ENCODE data around the gene PLD5.

PLD5 gene

DNA sequence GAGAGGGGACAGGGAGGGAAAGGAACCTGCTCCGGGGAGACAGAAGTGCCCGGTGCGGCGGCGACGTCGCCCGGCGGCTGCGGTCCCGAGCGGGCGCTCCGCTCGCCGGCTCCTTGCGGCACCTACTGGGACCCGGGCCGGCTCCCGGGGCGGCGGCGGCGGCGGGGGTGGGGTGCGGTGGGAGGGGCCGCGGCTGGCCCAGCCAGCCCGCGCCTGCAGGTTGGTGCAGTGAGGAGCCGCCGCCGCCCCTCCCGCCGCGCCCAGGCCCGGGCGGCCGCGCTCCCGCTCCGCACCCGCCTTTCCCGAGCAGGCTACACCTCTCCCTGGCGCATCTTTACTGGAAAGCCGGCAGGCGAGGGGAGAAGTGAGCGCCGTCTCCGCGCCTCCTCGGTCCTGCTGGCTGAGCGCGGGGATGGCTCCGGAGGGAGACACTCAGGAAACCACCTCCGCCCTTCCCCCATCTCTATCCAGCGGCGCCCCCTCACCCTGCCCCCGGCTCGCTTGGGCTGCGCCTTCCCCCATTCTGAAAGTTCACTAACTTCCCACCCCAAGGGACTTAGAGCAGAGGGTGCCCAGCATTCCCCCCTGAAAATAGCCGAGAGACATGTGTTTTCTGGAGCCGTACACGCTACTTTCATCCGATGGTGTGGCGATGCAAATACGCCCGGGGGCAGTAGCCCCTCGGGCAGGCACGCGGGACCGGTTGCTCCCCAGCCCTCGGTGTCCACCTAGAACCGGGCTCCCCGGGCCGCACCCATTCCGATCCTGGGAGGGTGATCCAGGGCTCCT is at the start of gene PLD5:
TSS of gene PLD5 (minus strand) at position 127 of the 789 bp plus-strand sequence.
- Histone ChIP-seq H3K4me2 (ENCODE audit: low read length) (no peak within 1 kb of the TSS), H3K9me2 (ENCODE audit: low read depth, low read length) (no peaks in the 10 kb centered on the region), H4K20me1 (ENCODE audit: insufficient read depth, low read length) (no peaks in the 10 kb centered on the region), H3K79me2 (ENCODE audit: insufficient read depth, low read length) (no peaks in the 10 kb centered on the region), H3K27ac (ENCODE audit: low read depth, low read length, poor library complexity, severe bottlenecking) (no peak within 1 kb of the TSS), H3K36me3 (ENCODE audit: insufficient read depth, low read length) (no peaks in the 10 kb centered on the region), H3K9ac (ENCODE audit: low read length) (no peak within 1 kb of the TSS), H2AFZ (ENCODE audit: low read length) (no peak within 1 kb of the TSS), H3F3A (ENCODE audit: insufficient read depth, low read length) (no peaks in the 10 kb centered on the region), H3K4me1 (ENCODE audit: insufficient read depth, low read length, severe bottlenecking) (no peaks in the 10 kb centered on the region), H3K4me3 (ENCODE audit: low read depth, low read length, poor library complexity, severe bottlenecking) (no peak within 1 kb of the TSS), H3K27me3 (ENCODE audit: insufficient read depth, low read length) (no peaks in the 10 kb centered on the region), H3K9me3 (ENCODE audit: low read length) (no peaks in the 10 kb centered on the region)
- TF ChIP-seq, protein P1, sequence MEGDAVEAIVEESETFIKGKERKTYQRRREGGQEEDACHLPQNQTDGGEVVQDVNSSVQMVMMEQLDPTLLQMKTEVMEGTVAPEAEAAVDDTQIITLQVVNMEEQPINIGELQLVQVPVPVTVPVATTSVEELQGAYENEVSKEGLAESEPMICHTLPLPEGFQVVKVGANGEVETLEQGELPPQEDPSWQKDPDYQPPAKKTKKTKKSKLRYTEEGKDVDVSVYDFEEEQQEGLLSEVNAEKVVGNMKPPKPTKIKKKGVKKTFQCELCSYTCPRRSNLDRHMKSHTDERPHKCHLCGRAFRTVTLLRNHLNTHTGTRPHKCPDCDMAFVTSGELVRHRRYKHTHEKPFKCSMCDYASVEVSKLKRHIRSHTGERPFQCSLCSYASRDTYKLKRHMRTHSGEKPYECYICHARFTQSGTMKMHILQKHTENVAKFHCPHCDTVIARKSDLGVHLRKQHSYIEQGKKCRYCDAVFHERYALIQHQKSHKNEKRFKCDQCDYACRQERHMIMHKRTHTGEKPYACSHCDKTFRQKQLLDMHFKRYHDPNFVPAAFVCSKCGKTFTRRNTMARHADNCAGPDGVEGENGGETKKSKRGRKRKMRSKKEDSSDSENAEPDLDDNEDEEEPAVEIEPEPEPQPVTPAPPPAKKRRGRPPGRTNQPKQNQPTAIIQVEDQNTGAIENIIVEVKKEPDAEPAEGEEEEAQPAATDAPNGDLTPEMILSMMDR (IDR thresholded peaks at IDR 0.05; ENCODE audit: low read length), result no peak
- no peak for TF ChIP-seq EZH2 (IDR thresholded peaks at IDR 0.05; ENCODE audit: borderline replicate concordance, low read length)

DNA sequence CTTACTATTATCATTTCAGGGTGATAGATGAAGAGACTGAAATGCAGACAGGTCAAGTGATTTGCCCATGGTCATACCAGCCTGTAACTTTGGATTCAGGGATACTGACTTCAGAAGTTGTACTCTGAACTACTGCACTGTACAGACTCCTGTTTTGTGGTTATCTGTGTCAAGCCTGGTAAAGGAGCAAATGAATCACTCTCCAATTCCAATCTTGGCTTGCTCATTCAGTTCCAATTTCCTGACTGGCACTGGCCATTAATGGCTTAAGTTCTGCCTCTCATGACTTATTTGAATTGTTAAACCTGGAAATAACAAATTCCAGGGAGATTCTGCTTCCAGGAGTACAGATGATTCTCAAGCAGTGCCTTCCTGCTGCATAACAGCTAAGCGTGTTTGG is 45.4 kb upstream of the PLD5 start:
- no peak for TF ChIP-seq EZH2 (IDR thresholded peaks at IDR 0.05; ENCODE audit: borderline replicate concordance, low read length)
- no peaks in the 10 kb centered on the region for H3K9me3 ChIP-seq (ENCODE audit: low read length)
- H3K4me3 ChIP-seq (ENCODE audit: low read depth, low read length, poor library complexity, severe bottlenecking), result no peak overlapping the region
- H3K27me3 ChIP-seq (ENCODE audit: insufficient read depth, low read length), result no peaks in the 10 kb centered on the region
- H3K79me2 ChIP-seq (ENCODE audit: insufficient read depth, low read length), result no peaks in the 10 kb centered on the region
- H3K9me2 ChIP-seq (ENCODE audit: low read depth, low read length), result no peaks in the 10 kb centered on the region
- H3K4me2 ChIP-seq (ENCODE audit: low read length), result no peak overlapping the region
- no peaks in the 10 kb centered on the region for H3K4me1 ChIP-seq (ENCODE audit: insufficient read depth, low read length, severe bottlenecking)
- no peaks in the 10 kb centered on the region for H3K36me3 ChIP-seq (ENCODE audit: insufficient read depth, low read length)
- no peaks in the 10 kb centered on the region for H4K20me1 ChIP-seq (ENCODE audit: insufficient read depth, low read length)
- no peak overlapping the region for H3K27ac ChIP-seq (ENCODE audit: low read depth, low read length, poor library complexity, severe bottlenecking)
- H3K9ac ChIP-seq (ENCODE audit: low read length), result no peak overlapping the region
- no peaks in the 10 kb centered on the region for H3F3A ChIP-seq (ENCODE audit: insufficient read depth, low read length)
- H2AFZ ChIP-seq (ENCODE audit: low read length), result no peak overlapping the region

DNA sequence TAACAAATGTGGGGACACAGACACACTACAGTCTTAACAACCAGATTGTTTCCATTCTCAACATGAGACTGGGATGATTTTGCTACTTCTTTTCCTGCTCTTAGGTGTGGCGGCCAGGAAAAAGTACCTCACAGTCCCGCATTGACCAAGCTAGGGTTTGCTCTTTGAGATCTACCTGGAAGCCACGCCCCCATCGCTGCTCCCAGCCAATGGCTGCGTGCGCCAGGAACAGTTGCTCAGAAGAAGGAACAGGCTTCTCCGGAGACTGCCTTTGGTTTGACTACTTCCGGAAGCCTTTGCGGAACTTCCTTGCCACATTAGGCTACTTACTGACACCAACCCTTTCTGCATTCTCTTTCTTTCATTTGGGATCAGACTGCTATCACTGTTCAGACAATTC is 44.2 kb upstream of the PLD5 start:
- H3F3A ChIP-seq (ENCODE audit: insufficient read depth, low read length), result no peaks in the 10 kb centered on the region
- H3K79me2 ChIP-seq (ENCODE audit: insufficient read depth, low read length), result no peaks in the 10 kb centered on the region
- H3K4me2 ChIP-seq (ENCODE audit: low read length), result no peak overlapping the region
- no peaks in the 10 kb centered on the region for H3K9me2 ChIP-seq (ENCODE audit: low read depth, low read length)
- H4K20me1 ChIP-seq (ENCODE audit: insufficient read depth, low read length), result no peaks in the 10 kb centered on the region
- no peak overlapping the region for H3K27ac ChIP-seq (ENCODE audit: low read depth, low read length, poor library complexity, severe bottlenecking)
- no peaks in the 10 kb centered on the region for H3K36me3 ChIP-seq (ENCODE audit: insufficient read depth, low read length)
- no peak overlapping the region for H3K9ac ChIP-seq (ENCODE audit: low read length)
- H3K27me3 ChIP-seq (ENCODE audit: insufficient read depth, low read length), result no peaks in the 10 kb centered on the region
- H3K4me3 ChIP-seq (ENCODE audit: low read depth, low read length, poor library complexity, severe bottlenecking), result no peak overlapping the region
- no peaks in the 10 kb centered on the region for H3K9me3 ChIP-seq (ENCODE audit: low read length)
- TF ChIP-seq EZH2 (IDR thresholded peaks at IDR 0.05; ENCODE audit: borderline replicate concordance, low read length), result no peak
- TF ChIP-seq, protein P1 (IDR thresholded peaks at IDR 0.05; ENCODE audit: low read length), result no peak
- no peaks in the 10 kb centered on the region for H3K4me1 ChIP-seq (ENCODE audit: insufficient read depth, low read length, severe bottlenecking)
- no peak overlapping the region for H2AFZ ChIP-seq (ENCODE audit: low read length)

DNA sequence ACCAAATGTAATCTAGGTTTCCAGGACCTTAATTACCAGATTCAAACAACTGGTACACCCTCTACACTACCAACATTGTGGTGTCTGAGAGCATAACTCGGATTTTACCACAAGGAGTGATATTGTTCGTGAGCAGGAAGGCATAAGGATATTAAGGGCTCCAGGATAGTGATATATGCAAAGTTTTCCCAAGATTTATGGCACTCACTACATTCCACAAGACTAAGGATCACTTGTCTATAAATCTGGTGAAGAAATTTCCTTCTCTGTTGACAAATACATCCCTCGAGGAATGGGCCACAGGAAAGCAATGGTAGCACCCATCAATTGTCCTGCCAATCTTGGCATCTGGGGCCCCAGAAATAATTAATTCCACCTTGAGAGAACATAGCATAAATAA is 43.1 kb upstream of the PLD5 start:
- Histone ChIP-seq H3K4me2 (ENCODE audit: low read length) (no peak overlapping the region), H2AFZ (ENCODE audit: low read length) (no peak overlapping the region), H3K27me3 (ENCODE audit: insufficient read depth, low read length) (no peaks in the 10 kb centered on the region), H3K9ac (ENCODE audit: low read length) (no peak overlapping the region), H3K4me3 (ENCODE audit: low read depth, low read length, poor library complexity, severe bottlenecking) (no peak overlapping the region), H3K79me2 (ENCODE audit: insufficient read depth, low read length) (no peaks in the 10 kb centered on the region), H3K9me3 (ENCODE audit: low read length) (no peaks in the 10 kb centered on the region), H3F3A (ENCODE audit: insufficient read depth, low read length) (no peaks in the 10 kb centered on the region), H4K20me1 (ENCODE audit: insufficient read depth, low read length) (no peaks in the 10 kb centered on the region), H3K4me1 (ENCODE audit: insufficient read depth, low read length, severe bottlenecking) (no peaks in the 10 kb centered on the region), H3K36me3 (ENCODE audit: insufficient read depth, low read length) (no peaks in the 10 kb centered on the region), H3K27ac (ENCODE audit: low read depth, low read length, poor library complexity, severe bottlenecking) (no peak overlapping the region), H3K9me2 (ENCODE audit: low read depth, low read length) (no peaks in the 10 kb centered on the region)
- TF ChIP-seq EZH2 (IDR thresholded peaks at IDR 0.05; ENCODE audit: borderline replicate concordance, low read length), result no peak
- TF ChIP-seq, protein P1 (IDR thresholded peaks at IDR 0.05; ENCODE audit: low read length), result no peak

Measured in OCI-LY1 (cell line).